Ascending aorta (tissue), 2 donors: Measurements from ENCODE around the gene HEBP1. TPM values are rescaled to one million over a fixed set of nuclear protein-coding genes. Genes with fewer than 3 reads are reported as not detected.

Source experiments
- DNase-seq, 2 donors: peaks; one replicate each; pipeline ENCODE4 v3.0.0-alpha.2; 2019; ENCODE audit warnings: low spot score in 2 of 2
- H3K27ac ChIP-seq, 2 donors: fragments of 200-600 bp; sonication (generic); one replicate each; pipeline ENCODE4 v1.5.1; 2016 to 2017; ENCODE audit warnings: mild to moderate bottlenecking in 1 of 2
- H3K27me3 ChIP-seq: fragments of 200-600 bp; sonication (generic); one replicate; pipeline ENCODE4 v1.5.1; 2017
- H3K36me3 ChIP-seq, 2 donors: fragments of 200-600 bp; sonication (generic); one replicate each; pipeline ENCODE4 v1.5.1; 2016
- H3K4me1 ChIP-seq, 2 donors: fragments of 200-600 bp; sonication (generic); one replicate each; pipeline ENCODE4 v1.5.1; 2016 to 2017; ENCODE audit warnings: mild to moderate bottlenecking in 1 of 2
- H3K4me3 ChIP-seq, 2 donors: fragments of 200-600 bp; sonication (generic); one replicate each; pipeline ENCODE4 v1.5.1; 2016 to 2017; ENCODE audit warnings: mild to moderate bottlenecking in 1 of 2
- H3K9me3 ChIP-seq, 2 donors: fragments of 200-600 bp; sonication (generic); one replicate each; pipeline ENCODE4 v1.5.1; 2016
- intact Hi-C: fragments of 100-400 bp; cut with DNase I; formaldehyde crosslinking; loops from one replicate; pipeline ENCODE4 v1.15.1; 2023
- total RNA-seq: library from RNA; depleted of rRNA; stranded (reverse); fragments of >200 nt; gene quantifications from one replicate; pipeline ENCODE4 v1.1.0, GENCODE V29; 2016
- TF ChIP-seq, protein P1 (sequence below), 3 experiments: fragments of 200-600 bp in 2 of 3; fragments of 450-650 bp in 1 of 3; sonication (generic) in 2 of 3; IDR thresholded peaks; one replicate each; pipeline ENCODE4 v1.5.1; 2016 to 2019; ENCODE audit warnings: antibody characterized with exemption in 3 of 3, mild to moderate bottlenecking in 1 of 3, moderate library complexity in 1 of 3

The HEBP1 gene
- total RNA-seq, 1 donor from 2014 or later = 56.6 TPM

- no peaks in the 10 kb centered on the region for H3K27me3 ChIP-seq
- H3K36me3 ChIP-seq = no peaks in the 10 kb centered on the region
- H3K4me3 ChIP-seq = no peak overlapping the region
- intact Hi-C loops = no loop called here
- no peak overlapping the region for H3K27ac ChIP-seq
- no peaks in the 10 kb centered on the region for H3K9me3 ChIP-seq
- DNase-seq = no peak
- H3K4me1 ChIP-seq = no peaks in the 10 kb centered on the region
- TF ChIP-seq, protein P1, sequence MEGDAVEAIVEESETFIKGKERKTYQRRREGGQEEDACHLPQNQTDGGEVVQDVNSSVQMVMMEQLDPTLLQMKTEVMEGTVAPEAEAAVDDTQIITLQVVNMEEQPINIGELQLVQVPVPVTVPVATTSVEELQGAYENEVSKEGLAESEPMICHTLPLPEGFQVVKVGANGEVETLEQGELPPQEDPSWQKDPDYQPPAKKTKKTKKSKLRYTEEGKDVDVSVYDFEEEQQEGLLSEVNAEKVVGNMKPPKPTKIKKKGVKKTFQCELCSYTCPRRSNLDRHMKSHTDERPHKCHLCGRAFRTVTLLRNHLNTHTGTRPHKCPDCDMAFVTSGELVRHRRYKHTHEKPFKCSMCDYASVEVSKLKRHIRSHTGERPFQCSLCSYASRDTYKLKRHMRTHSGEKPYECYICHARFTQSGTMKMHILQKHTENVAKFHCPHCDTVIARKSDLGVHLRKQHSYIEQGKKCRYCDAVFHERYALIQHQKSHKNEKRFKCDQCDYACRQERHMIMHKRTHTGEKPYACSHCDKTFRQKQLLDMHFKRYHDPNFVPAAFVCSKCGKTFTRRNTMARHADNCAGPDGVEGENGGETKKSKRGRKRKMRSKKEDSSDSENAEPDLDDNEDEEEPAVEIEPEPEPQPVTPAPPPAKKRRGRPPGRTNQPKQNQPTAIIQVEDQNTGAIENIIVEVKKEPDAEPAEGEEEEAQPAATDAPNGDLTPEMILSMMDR (IDR thresholded peaks at IDR 0.05) = no peak
Measured at GRCh38 chr12:12954878-12955625, 45.0 kb downstream of the HEBP1 start.

GRCh38 chr12:12954356-12954755 lies 45.7 kb downstream of the HEBP1 start:
- TF ChIP-seq, protein P1 (IDR thresholded peaks at IDR 0.05) = no peak
- Histone ChIP-seq H3K27me3 (no peaks in the 10 kb centered on the region), H3K27ac (no peak overlapping the region), H3K4me1 (no peaks in the 10 kb centered on the region), H3K9me3 (no peaks in the 10 kb centered on the region), H3K4me3 (no peak overlapping the region), H3K36me3 (peaks cover 0 to 2% of the 10 kb centered on the region in 2 donors)
- no peak for DNase-seq
- intact Hi-C loops = no loop called here

DNA sequence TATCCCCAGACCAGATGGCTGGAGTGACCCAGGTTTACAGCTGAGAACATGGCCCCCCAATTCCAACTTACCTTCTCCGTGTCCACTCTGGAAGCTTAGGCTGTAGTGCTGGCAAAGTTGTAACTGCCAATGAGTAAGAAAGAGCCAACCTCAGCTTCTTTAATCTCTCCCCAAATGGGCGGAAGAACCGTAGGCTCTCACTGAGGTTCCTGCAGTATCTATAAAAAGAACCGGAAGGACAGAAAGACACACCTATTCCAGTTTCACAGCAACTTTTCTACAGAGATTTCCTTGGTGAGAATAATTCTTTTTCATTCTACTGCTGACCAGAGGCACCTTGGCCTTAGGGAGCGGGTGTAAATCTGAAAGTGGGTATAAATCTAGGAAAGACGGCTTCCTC lies 48.0 kb downstream of the HEBP1 start, which contains the start of gene GPRC5D:
GPRC5D (minus strand) TSS at position 135 of the 400 bp plus-strand sequence. CDS start 1,786 bp downstream, outside the sequence.
- no peak within 1 kb of the TSS for H3K4me3 ChIP-seq
- H3K27me3 ChIP-seq = no peaks in the 10 kb centered on the region
- H3K4me1 ChIP-seq = no peaks in the 10 kb centered on the region
- peaks cover 0 to 3% of the 10 kb centered on the region in 2 donors for H3K36me3 ChIP-seq
- DNase-seq = no peak
- TF ChIP-seq, protein P1 (IDR thresholded peaks at IDR 0.05) = no peak
- intact Hi-C loops = no loop called here
- no peaks in the 10 kb centered on the region for H3K9me3 ChIP-seq
- H3K27ac ChIP-seq = no peak within 1 kb of the TSS

- H3K27me3 ChIP-seq = no peaks in the 10 kb centered on the region
- intact Hi-C loops = no loop called here
- DNase-seq = no peak
- no peak overlapping the region for H3K4me3 ChIP-seq
- TF ChIP-seq, protein P1 (IDR thresholded peaks at IDR 0.05) = no peak
- no peak overlapping the region for H3K27ac ChIP-seq
- H3K36me3 ChIP-seq = peaks cover 0 to 3% of the 10 kb centered on the region in 2 donors
- no peaks in the 10 kb centered on the region for H3K9me3 ChIP-seq
- no peaks in the 10 kb centered on the region for H3K4me1 ChIP-seq
Measured at GRCh38 chr12:12951504-12951903, 48.6 kb downstream of the HEBP1 start.

DNA sequence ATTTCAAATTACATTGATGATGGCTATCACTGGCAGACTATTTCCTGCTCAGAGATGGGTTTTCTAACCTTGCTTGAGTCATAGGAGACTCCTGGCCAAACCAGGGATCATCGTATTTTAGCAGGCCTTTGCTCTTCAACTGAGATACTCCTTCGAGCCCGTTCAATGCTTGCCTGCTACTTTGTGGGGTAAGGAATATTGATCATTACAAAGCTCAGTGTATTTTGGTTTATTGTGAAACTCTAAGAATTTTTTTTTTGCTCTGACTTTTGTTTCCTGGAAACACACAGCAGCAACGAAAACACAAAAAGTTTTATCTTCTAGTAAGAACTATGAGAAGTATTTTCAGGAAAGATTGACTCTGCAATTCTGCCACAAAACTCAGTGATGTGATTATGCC lies 52.2 kb downstream of the HEBP1 start:
- intact Hi-C loops = no loop called here
- TF ChIP-seq, protein P1 (IDR thresholded peaks at IDR 0.05) = no peak
- Histone ChIP-seq H3K27me3 (no peaks in the 10 kb centered on the region), H3K27ac (no peak overlapping the region), H3K9me3 (no peaks in the 10 kb centered on the region), H3K4me3 (no peak overlapping the region), H3K4me1 (no peaks in the 10 kb centered on the region), H3K36me3 (peaks cover 0 to 3% of the 10 kb centered on the region in 2 donors)
- no peak for DNase-seq
